IPS-15b (cell line): ENCODE data around the gene ELP1.
"Not testable (repeated sequence)": the region's sequence is repeated elsewhere in the genome, so short reads cannot be mapped to it uniquely, and the experiment has no call there.

ENCODE experiments used
- H3K27me3 ChIP-seq: one replicate; pipeline ENCODE4 v1.6.1; 2013; ENCODE audit warnings: low read length; ENCODE audit not compliant: control insufficient read depth, insufficient read depth
- H3K36me3 ChIP-seq: one replicate; pipeline ENCODE4 v1.6.1; 2013; ENCODE audit warnings: low read length; ENCODE audit not compliant: control insufficient read depth, insufficient read depth
- H3K4me1 ChIP-seq: one replicate; pipeline ENCODE4 v1.6.1; 2013; ENCODE audit warnings: mild to moderate bottlenecking, low read length; ENCODE audit not compliant: control insufficient read depth, insufficient read depth
- H3K4me3 ChIP-seq: one replicate; pipeline ENCODE4 v1.5.1; 2013; ENCODE audit warnings: low read depth, low read length
- H3K9ac ChIP-seq: one replicate; pipeline ENCODE4 v1.6.1; 2013; ENCODE audit warnings: low read depth, mild to moderate bottlenecking, low read length
- H3K9me3 ChIP-seq: one replicate; pipeline ENCODE4 v1.6.1; 2013; ENCODE audit warnings: mild to moderate bottlenecking, low read length; ENCODE audit not compliant: control insufficient read depth, insufficient read depth

The ELP1 gene

DNA sequence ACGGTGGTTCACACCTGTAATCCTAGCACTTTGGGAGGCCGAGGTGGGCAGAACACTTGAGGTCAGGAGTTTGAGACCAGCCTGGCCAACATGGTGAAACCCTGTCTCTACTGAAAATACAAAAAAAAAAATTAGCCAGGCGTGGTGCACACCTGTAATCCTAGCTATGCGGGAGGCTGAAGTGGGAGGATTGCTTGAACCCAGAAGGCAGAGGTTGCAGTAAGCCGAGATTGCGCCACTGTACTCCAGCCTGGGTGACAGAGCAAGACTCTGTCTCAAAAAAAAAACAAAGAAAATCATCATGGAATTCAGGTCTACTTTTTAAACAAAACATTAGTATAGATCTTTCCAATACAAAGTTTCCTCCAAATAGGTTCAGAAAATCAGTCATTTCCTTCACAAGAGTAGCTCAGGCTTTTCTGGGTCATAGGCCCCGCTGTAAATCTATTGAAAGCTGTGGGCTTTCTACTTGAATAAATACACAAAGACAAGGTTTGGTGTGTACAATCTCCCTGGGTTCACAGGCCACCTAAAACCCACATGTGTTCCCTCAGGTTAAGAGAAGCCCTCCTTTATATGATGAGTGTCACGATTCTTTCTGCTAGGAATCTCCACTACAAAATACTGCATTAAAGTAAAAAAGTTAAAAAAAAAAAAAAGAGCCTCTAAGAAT, 34.8 kb downstream of the ELP1 start:
- peaks cover 30% of the 10 kb centered on the region for H3K36me3 ChIP-seq
- not testable (repeated sequence) for H3K9ac ChIP-seq, H3K9me3 ChIP-seq, H3K4me1 ChIP-seq, H3K27me3 ChIP-seq, H3K4me3 ChIP-seq

GRCh38 chr9:108897324-108898096, 36.4 kb downstream of the ELP1 start:
- Histone ChIP-seq H3K4me3 (no peak overlapping the region), H3K9ac (no peak overlapping the region), H3K36me3 (peaks cover 35% of the 10 kb centered on the region), H3K27me3 (no peaks in the 10 kb centered on the region), H3K4me1 (no peaks in the 10 kb centered on the region), H3K9me3 (no peaks in the 10 kb centered on the region)

GRCh38 chr9:108894225-108894997, 39.5 kb downstream of the ELP1 start:
- Histone ChIP-seq H3K27me3 (no peaks in the 10 kb centered on the region), H3K4me3 (no peak overlapping the region), H3K9ac (no peak overlapping the region), H3K36me3 (peaks cover 30% of the 10 kb centered on the region), H3K9me3 (no peaks in the 10 kb centered on the region), H3K4me1 (no peaks in the 10 kb centered on the region)

DNA sequence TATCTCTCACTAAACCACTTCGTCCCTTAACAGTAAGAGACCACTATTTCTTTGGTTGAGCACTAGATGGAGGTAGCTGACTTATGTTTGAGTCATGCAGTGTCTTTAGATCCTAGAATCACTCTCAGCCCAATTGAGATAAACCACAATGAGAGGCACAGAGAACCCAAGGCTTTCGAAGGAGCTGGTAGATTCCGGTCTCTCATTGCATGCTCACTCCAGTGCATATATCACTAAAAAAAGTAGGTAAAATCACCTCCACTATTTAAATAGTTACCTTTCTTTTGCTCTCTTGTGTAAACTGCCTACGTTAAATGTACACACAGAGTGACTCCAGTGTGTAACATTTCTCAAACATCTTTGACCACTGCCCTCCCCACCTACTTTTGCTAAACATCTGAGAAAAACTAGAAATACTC, 44.3 kb downstream of the ELP1 start:
- no peaks in the 10 kb centered on the region for H3K27me3 ChIP-seq
- H3K9me3 ChIP-seq: no peaks in the 10 kb centered on the region
- peaks cover 19% of the 10 kb centered on the region for H3K36me3 ChIP-seq
- no peak overlapping the region for H3K9ac ChIP-seq
- no peak overlapping the region for H3K4me3 ChIP-seq
- no peaks in the 10 kb centered on the region for H3K4me1 ChIP-seq

GRCh38 chr9:108886594-108887271, 47.2 kb downstream of the ELP1 start:
- peaks cover 18% of the 10 kb centered on the region for H3K36me3 ChIP-seq
- H3K9me3 ChIP-seq, H3K27me3 ChIP-seq, H3K4me3 ChIP-seq, H3K4me1 ChIP-seq, H3K9ac ChIP-seq: not testable (repeated sequence)

- no peak overlapping the region for H3K9ac ChIP-seq
- H3K4me3 ChIP-seq: no peak overlapping the region
- H3K27me3 ChIP-seq: no peaks in the 10 kb centered on the region
- H3K36me3 ChIP-seq: peaks cover 15% of the 10 kb centered on the region
- H3K4me1 ChIP-seq: no peaks in the 10 kb centered on the region
- no peaks in the 10 kb centered on the region for H3K9me3 ChIP-seq
These were observed 48.1 kb downstream of the ELP1 start for GRCh38 chr9:108885643-108886348.

GRCh38 chr9:108884701-108885100, 49.2 kb downstream of the ELP1 start:
- no peaks in the 10 kb centered on the region for H3K4me1 ChIP-seq
- no peaks in the 10 kb centered on the region for H3K27me3 ChIP-seq
- no peaks in the 10 kb centered on the region for H3K9me3 ChIP-seq
- H3K36me3 ChIP-seq: peaks cover 13% of the 10 kb centered on the region
- no peak overlapping the region for H3K9ac ChIP-seq
- no peak overlapping the region for H3K4me3 ChIP-seq

DNA sequence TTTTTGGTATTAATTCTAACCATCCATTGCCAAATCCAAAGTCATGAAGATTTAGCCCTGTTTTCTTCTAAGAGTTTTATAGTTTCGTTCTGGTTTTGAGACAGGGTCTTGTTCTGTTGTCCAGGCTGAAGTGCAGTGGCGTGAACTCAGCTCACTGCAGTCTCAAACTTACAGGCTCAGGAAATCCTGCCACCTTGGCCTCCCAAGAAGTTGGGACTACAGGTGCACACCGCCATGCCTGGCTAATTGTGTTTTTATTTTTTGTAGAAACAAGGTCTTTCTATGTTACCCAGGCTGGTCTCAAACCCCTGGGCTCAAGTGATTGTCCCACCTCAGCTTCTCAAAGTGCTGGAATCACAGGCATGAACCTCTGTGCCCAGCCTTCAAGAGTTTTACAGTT, 50.8 kb downstream of the ELP1 start:
- Histone ChIP-seq H3K27me3 (no peaks in the 10 kb centered on the region), H3K4me1 (no peaks in the 10 kb centered on the region), H3K9me3 (no peaks in the 10 kb centered on the region), H3K36me3 (peaks cover 19% of the 10 kb centered on the region), H3K9ac (no peak overlapping the region), H3K4me3 (no peak overlapping the region)

- no peak overlapping the region for H3K9ac ChIP-seq
- H3K36me3 ChIP-seq: peaks cover 18% of the 10 kb centered on the region
- no peak overlapping the region for H3K4me3 ChIP-seq
- no peaks in the 10 kb centered on the region for H3K27me3 ChIP-seq
- no peaks in the 10 kb centered on the region for H3K4me1 ChIP-seq
- H3K9me3 ChIP-seq: no peaks in the 10 kb centered on the region
These were observed 51.7 kb downstream of the ELP1 start for GRCh38 chr9:108882052-108882888.

GRCh38 chr9:108880738-108881316, 53.1 kb downstream of the ELP1 start:
- Histone ChIP-seq H3K4me1 (no peaks in the 10 kb centered on the region), H3K4me3 (no peak overlapping the region), H3K9ac (no peak overlapping the region), H3K9me3 (no peaks in the 10 kb centered on the region), H3K36me3 (peaks cover 18% of the 10 kb centered on the region), H3K27me3 (no peaks in the 10 kb centered on the region)
